ENCODE results near the gene MRPL14.

MRPL14 gene

DNA sequence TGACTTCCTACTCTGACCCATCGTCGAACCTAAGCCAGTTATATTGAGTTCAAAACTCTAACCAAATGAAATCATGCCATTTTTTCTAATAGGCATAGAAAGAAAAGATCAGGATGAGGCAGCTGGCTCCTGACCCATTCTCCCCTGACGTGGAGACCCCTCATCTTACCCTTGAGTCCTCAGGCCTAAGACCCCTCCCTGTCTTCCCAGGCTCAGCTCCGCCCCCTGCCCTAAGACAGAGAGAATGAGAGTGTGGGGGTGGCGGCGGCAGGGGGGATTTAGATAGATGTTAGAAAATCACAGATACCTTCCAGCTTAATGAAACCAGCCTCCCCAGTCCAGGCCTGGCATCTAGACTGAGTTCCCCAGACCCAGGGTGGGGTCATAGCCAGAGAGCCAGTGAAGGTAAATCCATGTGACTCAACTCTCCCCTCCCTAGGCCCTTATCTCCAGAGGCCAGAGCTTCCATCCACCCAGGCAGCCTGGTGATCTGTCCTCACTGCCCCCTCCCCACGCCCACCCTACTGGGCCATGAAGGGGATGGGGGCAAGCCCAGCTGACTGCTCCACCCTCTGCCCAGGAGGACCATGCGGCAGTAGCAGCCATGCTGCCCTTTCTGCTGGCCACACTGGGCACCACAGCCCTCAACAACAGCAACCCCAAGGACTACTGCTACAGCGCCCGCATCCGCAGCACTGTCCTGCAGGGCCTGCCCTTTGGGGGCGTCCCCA lies 6.9 kb upstream of the MRPL14 start:
- Histone ChIP-seq H2AFZ (ENCODE audit: low read length) (no peak overlapping the region), H3K4me2 (ENCODE audit: low read depth, low read length, poor library complexity, severe bottlenecking) (no peak overlapping the region), H4K20me1 (ENCODE audit: insufficient read depth, low read length, poor library complexity, severe bottlenecking) (no peaks in the 10 kb centered on the region), H3K9me2 (replicated peaks; ENCODE audit: low read depth, low read length) (no peaks in the 10 kb centered on the region), H3K79me2 (ENCODE audit: insufficient read depth, low read length) (no peaks in the 10 kb centered on the region), H3K36me3 (ENCODE audit: insufficient read depth, low read length) (no peaks in the 10 kb centered on the region), H3K4me3 (ENCODE audit: low read length, poor library complexity, severe bottlenecking) (no peak overlapping the region), H3K27me3 (ENCODE audit: insufficient read depth, low read length, poor library complexity, severe bottlenecking) (no peaks in the 10 kb centered on the region), H3K9ac (ENCODE audit: low read depth, low read length, poor library complexity, severe bottlenecking) (no peak overlapping the region), H3F3A (ENCODE audit: low read depth) (no peaks in the 10 kb centered on the region), H3K4me1 (ENCODE audit: insufficient read depth, low read length, poor library complexity, severe bottlenecking) (no peaks in the 10 kb centered on the region), H3K9me3 (ENCODE audit: insufficient read depth, low read depth, low read length) (no peaks in the 10 kb centered on the region)
- TF ChIP-seq CTCF (conservative IDR thresholded peaks at IDR 0.05; ENCODE audit: low read length) = no peak
- TF ChIP-seq EZH2phosphoT487 (IDR thresholded peaks at IDR 0.05; ENCODE audit: borderline replicate concordance) = no peak

DNA sequence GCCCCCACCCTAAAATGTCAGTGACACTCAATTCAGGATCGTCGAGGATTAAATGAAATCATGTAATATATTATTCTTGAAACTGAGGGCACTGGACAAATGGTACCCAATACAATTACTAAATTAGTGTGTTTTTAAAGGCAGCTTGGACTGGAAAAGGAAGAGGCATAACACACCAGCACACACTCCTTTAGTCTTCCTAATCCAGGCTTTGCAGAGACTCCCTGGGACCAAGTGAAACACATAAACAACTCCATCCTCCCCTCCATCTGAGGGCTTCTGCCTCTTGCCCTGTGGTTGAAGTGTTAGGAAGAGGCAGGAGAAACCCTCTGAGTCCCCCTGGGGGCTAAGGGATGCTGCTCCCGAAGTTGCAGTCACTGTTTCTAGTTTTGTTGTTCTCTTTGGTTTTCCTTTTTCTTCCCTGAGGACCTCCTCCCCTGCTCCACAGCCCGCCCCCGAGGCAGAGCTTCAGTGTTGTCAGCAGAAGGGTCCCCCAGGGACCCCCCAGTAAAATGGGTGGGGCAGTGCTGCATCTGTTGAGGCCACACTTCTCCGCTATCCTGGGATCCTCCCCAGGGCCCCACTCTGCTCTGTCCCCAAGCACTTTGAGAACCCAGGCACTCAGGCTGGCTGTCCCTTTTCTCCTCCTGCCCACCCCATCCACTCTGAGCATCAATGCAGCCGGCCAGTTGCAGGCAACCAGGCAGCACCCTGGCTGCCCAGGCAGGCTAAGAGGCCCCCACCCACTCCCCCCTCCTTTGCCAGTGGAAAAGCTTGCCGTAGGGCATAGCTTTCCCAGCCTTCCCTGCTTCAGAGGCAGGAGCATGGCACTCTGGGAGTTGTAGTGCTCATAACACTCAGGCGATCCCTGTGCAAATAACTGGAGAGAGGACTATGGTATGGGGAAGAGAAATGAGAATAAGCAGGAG lies 6.0 kb upstream of the MRPL14 start:
- TF ChIP-seq CTCF (conservative IDR thresholded peaks at IDR 0.05; ENCODE audit: low read length) (no peak), EZH2phosphoT487 (IDR thresholded peaks at IDR 0.05; ENCODE audit: borderline replicate concordance) (no peak)
- H3K27me3 ChIP-seq (ENCODE audit: insufficient read depth, low read length, poor library complexity, severe bottlenecking) = no peaks in the 10 kb centered on the region
- no peak overlapping the region for H3K4me3 ChIP-seq (ENCODE audit: low read length, poor library complexity, severe bottlenecking)
- no peaks in the 10 kb centered on the region for H3K79me2 ChIP-seq (ENCODE audit: insufficient read depth, low read length)
- H3K9me2 ChIP-seq (replicated peaks; ENCODE audit: low read depth, low read length) = no peaks in the 10 kb centered on the region
- H3K4me1 ChIP-seq (ENCODE audit: insufficient read depth, low read length, poor library complexity, severe bottlenecking) = peaks cover 2% of the 10 kb centered on the region
- H3K4me2 ChIP-seq (ENCODE audit: low read depth, low read length, poor library complexity, severe bottlenecking) = peak overlapping the region; percentile 27
- H2AFZ ChIP-seq (ENCODE audit: low read length) = 0 out of 2 replicates have a peak overlapping the region, but pooled peaks have one; percentile 42
- no peaks in the 10 kb centered on the region for H3K36me3 ChIP-seq (ENCODE audit: insufficient read depth, low read length)
- no peaks in the 10 kb centered on the region for H4K20me1 ChIP-seq (ENCODE audit: insufficient read depth, low read length, poor library complexity, severe bottlenecking)
- H3K9ac ChIP-seq (ENCODE audit: low read depth, low read length, poor library complexity, severe bottlenecking) = peak overlapping the region; percentile 15
- H3F3A ChIP-seq (ENCODE audit: low read depth) = no peaks in the 10 kb centered on the region
- H3K9me3 ChIP-seq (ENCODE audit: insufficient read depth, low read depth, low read length) = no peaks in the 10 kb centered on the region

DNA sequence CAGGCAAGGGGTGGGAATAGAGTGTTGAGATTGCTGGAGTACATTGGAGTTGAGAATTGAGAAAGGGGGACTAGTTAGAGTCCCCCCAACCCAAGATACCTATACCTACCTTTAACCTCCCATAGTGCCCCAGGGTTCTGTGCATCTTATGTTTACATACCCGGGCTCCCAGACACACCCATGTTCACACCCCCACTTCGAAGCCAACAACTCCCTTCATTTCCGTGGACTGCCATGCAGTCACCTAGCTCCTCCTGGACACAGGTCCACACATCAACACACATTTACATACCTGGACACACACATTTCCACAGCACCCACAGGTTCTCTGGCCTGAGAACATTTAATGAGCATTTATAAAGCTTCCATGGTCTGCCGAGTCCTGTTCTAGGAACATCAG lies 5.2 kb upstream of the MRPL14 start:
- H3K9ac ChIP-seq (ENCODE audit: low read depth, low read length, poor library complexity, severe bottlenecking) = no peak overlapping the region
- H3K36me3 ChIP-seq (ENCODE audit: insufficient read depth, low read length) = no peaks in the 10 kb centered on the region
- peaks cover 9% of the 10 kb centered on the region for H3K4me1 ChIP-seq (ENCODE audit: insufficient read depth, low read length, poor library complexity, severe bottlenecking)
- H3K4me3 ChIP-seq (ENCODE audit: low read length, poor library complexity, severe bottlenecking) = no peak overlapping the region
- H4K20me1 ChIP-seq (ENCODE audit: insufficient read depth, low read length, poor library complexity, severe bottlenecking) = no peaks in the 10 kb centered on the region
- no peaks in the 10 kb centered on the region for H3K9me2 ChIP-seq (replicated peaks; ENCODE audit: low read depth, low read length)
- no peaks in the 10 kb centered on the region for H3K79me2 ChIP-seq (ENCODE audit: insufficient read depth, low read length)
- H2AFZ ChIP-seq (ENCODE audit: low read length) = no peak overlapping the region
- no peak for TF ChIP-seq CTCF (conservative IDR thresholded peaks at IDR 0.05; ENCODE audit: low read length)
- TF ChIP-seq EZH2phosphoT487 (IDR thresholded peaks at IDR 0.05; ENCODE audit: borderline replicate concordance) = no peak
- H3K4me2 ChIP-seq (ENCODE audit: low read depth, low read length, poor library complexity, severe bottlenecking) = no peak overlapping the region
- H3F3A ChIP-seq (ENCODE audit: low read depth) = no peaks in the 10 kb centered on the region
- H3K27me3 ChIP-seq (ENCODE audit: insufficient read depth, low read length, poor library complexity, severe bottlenecking) = no peaks in the 10 kb centered on the region
- no peaks in the 10 kb centered on the region for H3K9me3 ChIP-seq (ENCODE audit: insufficient read depth, low read depth, low read length)
